Inferior parietal cortex (tissue), 1 donor: ENCODE data around the gene APOBEC3F.
"Not testable (repeated sequence)": the region's sequence is repeated elsewhere in the genome, so short reads cannot be mapped to it uniquely, and the experiment has no call there.

Source experiments
- DNase-seq: peaks from one replicate; pipeline ENCODE4 v3.0.0-alpha.2; 2016; ENCODE audit errors: extremely low spot score

Gene APOBEC3F

GRCh38 chr22:39027717-39028116, 12.9 kb upstream of the APOBEC3F start:
- DNase-seq: no peak

- DNase-seq: no peak
Observed at GRCh38 chr22:39028281-39028680, 12.4 kb upstream of the APOBEC3F start.

GRCh38 chr22:39029227-39029626, 11.4 kb upstream of the APOBEC3F start:
- DNase-seq: no peak

GRCh38 chr22:39030705-39031104, 10.0 kb upstream of the APOBEC3F start:
- no peak for DNase-seq

GRCh38 chr22:39031434-39032295, 9.0 kb upstream of the APOBEC3F start:
- not testable (repeated sequence) for DNase-seq

GRCh38 chr22:39037071-39037470, 3.6 kb upstream of the APOBEC3F start:
- not testable (repeated sequence) for DNase-seq

- no peak for DNase-seq
Observed at GRCh38 chr22:39039306-39040126, 1.1 kb upstream of the APOBEC3F start.

- not testable (repeated sequence) for DNase-seq
Observed at GRCh38 chr22:39040155-39040537, 518 bp upstream of the APOBEC3F start.

GRCh38 chr22:39041908-39042307, 1.2 kb downstream of the APOBEC3F start:
- no peak for DNase-seq

GRCh38 chr22:39043063-39043462, 2.4 kb downstream of the APOBEC3F start:
- not testable (repeated sequence) for DNase-seq

GRCh38 chr22:39045136-39045535, 4.5 kb downstream of the APOBEC3F start:
- DNase-seq: not testable (repeated sequence)

GRCh38 chr22:39049486-39049885, 8.8 kb downstream of the APOBEC3F start:
- not testable (repeated sequence) for DNase-seq

GRCh38 chr22:39051844-39052495, 11.3 kb downstream of the APOBEC3F start:
- not testable (repeated sequence) for DNase-seq

- DNase-seq: no peak
Observed at GRCh38 chr22:39055658-39056057, 15.0 kb downstream of the APOBEC3F start.

- DNase-seq: not testable (repeated sequence)
Observed at GRCh38 chr22:39061290-39061689, 20.6 kb downstream of the APOBEC3F start.

- not testable (repeated sequence) for DNase-seq
Observed at GRCh38 chr22:39061951-39062350, 21.3 kb downstream of the APOBEC3F start.

GRCh38 chr22:39063904-39064303, 23.2 kb downstream of the APOBEC3F start:
- DNase-seq: not testable (repeated sequence)

GRCh38 chr22:39066442-39067276, 26.0 kb downstream of the APOBEC3F start:
- DNase-seq: not testable (repeated sequence)

- no peak for DNase-seq
Observed at GRCh38 chr22:39068033-39068785, 27.5 kb downstream of the APOBEC3F start.

- DNase-seq: no peak
Observed at GRCh38 chr22:39070186-39070585, 29.5 kb downstream of the APOBEC3F start.
